NCI-H2196 (cell line): ENCODE results near the gene SSH3.

Experiments used
- DNase-seq: peaks from one replicate; lab custom pipeline; 2025; ENCODE audit not compliant: unreplicated experiment; lab: John Stamatoyannopoulos, UW

The SSH3 gene

GRCh38 chr11:67279589-67280340 lies 23.6 kb upstream of the SSH3 start:
- no peak for DNase-seq

- no peak for DNase-seq
Observed at GRCh38 chr11:67280341-67280787, 23.0 kb upstream of the SSH3 start.

- DNase-seq: no peak
Observed at GRCh38 chr11:67280788-67281551, 22.4 kb upstream of the SSH3 start.

GRCh38 chr11:67281552-67282150 lies 21.7 kb upstream of the SSH3 start:
- DNase-seq: no peak

- no peak for DNase-seq
Observed at GRCh38 chr11:67282155-67282875, 21.0 kb upstream of the SSH3 start.

- no peak for DNase-seq
Observed at GRCh38 chr11:67282876-67283371, 20.4 kb upstream of the SSH3 start.

GRCh38 chr11:67283481-67283963 lies 19.8 kb upstream of the SSH3 start:
- DNase-seq: no peak

GRCh38 chr11:67284811-67285540 lies 18.4 kb upstream of the SSH3 start:
- no peak for DNase-seq

- DNase-seq: no peak
Observed at GRCh38 chr11:67285541-67286498, 17.5 kb upstream of the SSH3 start.

GRCh38 chr11:67286621-67287333 lies 16.6 kb upstream of the SSH3 start:
- no peak for DNase-seq

GRCh38 chr11:67287355-67288197 lies 15.8 kb upstream of the SSH3 start:
- no peak for DNase-seq

GRCh38 chr11:67288198-67288451 lies 15.2 kb upstream of the SSH3 start:
- no peak for DNase-seq

- peak; percentile 86 for DNase-seq
Observed at GRCh38 chr11:67288452-67289225, 14.7 kb upstream of the SSH3 start.

- no peak for DNase-seq
Observed at GRCh38 chr11:67289226-67289650, 14.1 kb upstream of the SSH3 start, which contains the start of gene ANKRD13D. TSS of gene ANKRD13D (plus strand) at chr11:67289303. CDS start at chr11:67289461, 158 bp downstream.

- no peak for DNase-seq
Observed at GRCh38 chr11:67289651-67290479, 13.5 kb upstream of the SSH3 start.

GRCh38 chr11:67290801-67291200 lies 12.5 kb upstream of the SSH3 start:
- DNase-seq: no peak
